Measurements from ENCODE around the gene MACROD1.

- TF ChIP-seq GATA2 (IDR thresholded peaks at IDR 0.05; ENCODE audit: low read depth, low read length) (no peak), GATA3 (IDR thresholded peaks at IDR 0.05; ENCODE audit: low read depth, low read length) (no peak)
Observed at GRCh38 chr11:64063777-64064176, 102.1 kb downstream of the MACROD1 start.
